HEK293 (cell line): Measurements from ENCODE around the gene RECK.

Experiments used
- CTCF ChIA-PET: fragments of 350-600 bp; formaldehyde crosslinking; extraction: SDS; loops from one replicate; lab custom pipeline; 2021; ENCODE audit warnings: antibody characterized with exemption; lab: Yijun Ruan, JAX
- POLR2A ChIA-PET: fragments of 300-600 bp; formaldehyde crosslinking; extraction: SDS; loops from one replicate; lab custom pipeline; 2020; ENCODE audit warnings: antibody characterized with exemption, inconsistent platforms; lab: Yijun Ruan, JAX
- H3K27ac ChIP-seq: fragments of 200-500 bp; sonication (Bioruptor generic); 2 replicates; pipeline ENCODE4 v1.5.1; 2014; ENCODE audit warnings: low read depth, low read length, control low read depth, inconsistent platforms; ENCODE audit errors: extremely low read depth
- H3K36me3 ChIP-seq, 2 experiments: fragments of 200-500 bp in 1 of 2; sonication (Bioruptor generic) in 1 of 2; 1 replicate in 1 of 2; 2 replicates in 1 of 2; pipeline ENCODE4 v1.5.1; 2014 to 2017; ENCODE audit warnings: inconsistent platforms in 2 of 2, low read length in 2 of 2; ENCODE audit not compliant: control insufficient read depth in 2 of 2, insufficient read depth in 1 of 2
- H3K4me1 ChIP-seq: fragments of 200-500 bp; sonication (Bioruptor generic); 2 replicates; pipeline ENCODE4 v1.5.1; 2014; ENCODE audit warnings: mild to moderate bottlenecking, low read length, inconsistent platforms; ENCODE audit not compliant: control insufficient read depth, insufficient read depth
- H3K4me3 ChIP-seq: 2 replicates; pipeline ENCODE4 v1.5.1; 2011; ENCODE audit warnings: low read depth, mild to moderate bottlenecking, control low read depth, low read length, moderate library complexity
- H3K9me3 ChIP-seq: fragments of 200-500 bp; sonication (Bioruptor generic); 2 replicates; pipeline ENCODE4 v1.5.1; 2014; ENCODE audit warnings: low read depth, low read length, inconsistent platforms; ENCODE audit not compliant: control insufficient read depth, insufficient read depth
- GLI4 ChIP-seq: fragments of 450-650 bp; formaldehyde crosslinking; IDR thresholded peaks from 2 replicates; pipeline ENCODE4 v1.5.1; 2016; ENCODE audit warnings: missing biosample characterization, missing genetic modification characterization
- ZEB2 ChIP-seq: fragments of 450-650 bp; formaldehyde crosslinking; IDR thresholded peaks from 2 replicates; pipeline ENCODE4 v1.5.1; 2016; ENCODE audit warnings: missing biosample characterization, missing genetic modification characterization
- ZFHX2 ChIP-seq: fragments of 450-650 bp; formaldehyde crosslinking; conservative IDR thresholded peaks from 2 replicates; pipeline ENCODE4 v1.5.1; 2016; ENCODE audit warnings: missing biosample characterization, missing genetic modification characterization
- ZNF24 ChIP-seq: fragments of 450-650 bp; formaldehyde crosslinking; IDR thresholded peaks from 2 replicates; pipeline ENCODE4 v1.5.1; 2016; ENCODE audit warnings: missing biosample characterization, missing genetic modification characterization
- ZNF311 ChIP-seq: fragments of 450-650 bp; formaldehyde crosslinking; IDR thresholded peaks from 2 replicates; pipeline ENCODE4 v1.5.1; 2017; ENCODE audit warnings: missing biosample characterization, missing genetic modification characterization, borderline replicate concordance
- ZNF341 ChIP-seq: fragments of 450-650 bp; formaldehyde crosslinking; IDR thresholded peaks from 2 replicates; pipeline ENCODE4; 2016; ENCODE audit warnings: low read depth, missing biosample characterization, missing genetic modification characterization
- ZNF350 ChIP-seq: fragments of 450-650 bp; formaldehyde crosslinking; IDR thresholded peaks from 2 replicates; pipeline ENCODE4 v1.5.0; 2017; ENCODE audit warnings: missing biosample characterization, mild to moderate bottlenecking, missing genetic modification characterization
- ZNF354C ChIP-seq: fragments of 450-650 bp; formaldehyde crosslinking; IDR thresholded peaks from 2 replicates; pipeline ENCODE4 v1.5.1; 2016; ENCODE audit warnings: missing biosample characterization, missing genetic modification characterization, low read depth, borderline replicate concordance
- ZNF391 ChIP-seq: fragments of 450-650 bp; formaldehyde crosslinking; IDR thresholded peaks from 2 replicates; pipeline ENCODE4 v1.5.1; 2016; ENCODE audit warnings: low read depth, missing biosample characterization, missing genetic modification characterization, borderline replicate concordance
- ZNF416 ChIP-seq: fragments of 450-650 bp; formaldehyde crosslinking; IDR thresholded peaks from 2 replicates; pipeline ENCODE4 v1.5.1; 2016; ENCODE audit warnings: missing biosample characterization, missing genetic modification characterization
- ZNF423 ChIP-seq: fragments of 450-650 bp; formaldehyde crosslinking; IDR thresholded peaks from 2 replicates; pipeline ENCODE4 v1.5.1; 2016; ENCODE audit warnings: missing biosample characterization, missing genetic modification characterization
- ZNF530 ChIP-seq: fragments of 450-650 bp; formaldehyde crosslinking; IDR thresholded peaks from 2 replicates; pipeline ENCODE4 v1.5.1; 2016; ENCODE audit warnings: low read depth, missing biosample characterization, missing genetic modification characterization
- ZNF777 ChIP-seq: fragments of 450-650 bp; formaldehyde crosslinking; IDR thresholded peaks from 2 replicates; pipeline ENCODE4 v1.5.1; 2017; ENCODE audit warnings: missing biosample characterization, missing genetic modification characterization, borderline replicate concordance
- ZNF792 ChIP-seq: fragments of 450-650 bp; formaldehyde crosslinking; IDR thresholded peaks from 2 replicates; pipeline ENCODE4 v1.5.1; 2016; ENCODE audit warnings: missing biosample characterization, missing genetic modification characterization
- TF ChIP-seq, protein P1 (sequence below): fragments of 450-650 bp; formaldehyde crosslinking; IDR thresholded peaks from 2 replicates; pipeline ENCODE4 v1.5.1; 2016; ENCODE audit warnings: missing biosample characterization, missing genetic modification characterization, low read depth
- TF ChIP-seq, protein P2 (sequence below): fragments of 450-650 bp; formaldehyde crosslinking; IDR thresholded peaks from 2 replicates; pipeline ENCODE4 v1.5.1; 2016; ENCODE audit warnings: missing biosample characterization, missing genetic modification characterization
- TF ChIP-seq, protein P3 (sequence below): fragments of 450-650 bp; formaldehyde crosslinking; IDR thresholded peaks from 2 replicates; pipeline ENCODE4 v1.5.1; 2016; ENCODE audit warnings: missing biosample characterization, missing genetic modification characterization

RECK gene

DNA sequence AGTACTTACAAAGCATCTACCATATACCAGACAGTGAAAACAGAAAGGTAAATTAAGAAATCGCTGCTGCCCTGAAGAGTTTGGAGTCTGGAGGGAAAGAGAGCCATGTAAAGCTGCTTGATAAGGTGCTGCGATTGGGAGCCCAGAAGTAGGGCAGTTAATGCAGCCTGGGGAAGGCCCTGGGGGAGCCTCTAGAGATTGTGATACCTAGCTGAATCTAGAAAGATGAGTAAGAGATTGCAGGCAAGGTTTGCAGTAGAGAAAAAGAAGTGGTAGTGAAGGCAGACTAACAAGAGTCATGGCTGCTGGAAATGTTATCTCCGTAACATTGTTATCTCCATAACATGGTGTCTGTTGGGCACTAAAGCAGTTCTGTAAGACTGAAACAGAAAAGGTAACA is 75.8 kb downstream of the RECK start (continued):
- TF ChIP-seq, protein P1, sequence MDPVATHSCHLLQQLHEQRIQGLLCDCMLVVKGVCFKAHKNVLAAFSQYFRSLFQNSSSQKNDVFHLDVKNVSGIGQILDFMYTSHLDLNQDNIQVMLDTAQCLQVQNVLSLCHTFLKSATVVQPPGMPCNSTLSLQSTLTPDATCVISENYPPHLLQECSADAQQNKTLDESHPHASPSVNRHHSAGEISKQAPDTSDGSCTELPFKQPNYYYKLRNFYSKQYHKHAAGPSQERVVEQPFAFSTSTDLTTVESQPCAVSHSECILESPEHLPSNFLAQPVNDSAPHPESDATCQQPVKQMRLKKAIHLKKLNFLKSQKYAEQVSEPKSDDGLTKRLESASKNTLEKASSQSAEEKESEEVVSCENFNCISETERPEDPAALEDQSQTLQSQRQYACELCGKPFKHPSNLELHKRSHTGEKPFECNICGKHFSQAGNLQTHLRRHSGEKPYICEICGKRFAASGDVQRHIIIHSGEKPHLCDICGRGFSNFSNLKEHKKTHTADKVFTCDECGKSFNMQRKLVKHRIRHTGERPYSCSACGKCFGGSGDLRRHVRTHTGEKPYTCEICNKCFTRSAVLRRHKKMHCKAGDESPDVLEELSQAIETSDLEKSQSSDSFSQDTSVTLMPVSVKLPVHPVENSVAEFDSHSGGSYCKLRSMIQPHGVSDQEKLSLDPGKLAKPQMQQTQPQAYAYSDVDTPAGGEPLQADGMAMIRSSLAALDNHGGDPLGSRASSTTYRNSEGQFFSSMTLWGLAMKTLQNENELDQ (tag by site-specific recombination) = no peak
- TF ChIP-seq ZNF341 (tag by site-specific recombination) = no peak
- TF ChIP-seq ZNF350 (tag by site-specific recombination) = no peak
- TF ChIP-seq ZNF423 (tag by site-specific recombination) = no peak

DNA sequence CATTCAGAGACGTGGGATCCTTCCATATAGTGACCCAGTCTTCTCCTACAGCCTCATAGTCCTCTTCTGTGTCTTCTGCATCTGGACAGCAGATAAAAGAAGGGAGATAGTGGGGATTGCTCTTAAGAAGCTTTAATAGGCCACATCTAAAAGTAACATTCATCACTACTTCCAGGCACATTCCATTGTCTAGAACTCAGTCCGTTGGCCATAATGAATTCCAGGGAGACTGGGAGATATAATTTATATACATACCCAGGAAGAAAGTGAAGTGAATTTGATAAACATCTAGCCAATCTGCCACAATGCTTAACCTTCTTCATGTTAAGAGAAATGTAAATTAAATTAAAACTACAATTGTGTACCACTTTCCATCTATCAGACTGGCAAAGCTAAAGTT is 77.3 kb downstream of the RECK start:
- ChIA-PET CTCF (interaction anchor here (0.8 to 2.6 kb wide), 4 partner anchors 9 to 43 kb away, joined by 3 to 28 read pairs (median 4); no protein-coding TSS in a partner anchor), POLR2A (interaction anchor here (0.8 kb wide), 1 partner anchor 76 kb away, joined by 5 read pairs; the partner anchor contains the start of gene CLTA)
- Histone ChIP-seq H3K4me1 (no peaks in the 10 kb centered on the region), H3K36me3 (peaks cover 0 to 15% of the 10 kb centered on the region in 2 experiments; a peak in 2 of 3 replicates), H3K4me3 (no peak overlapping the region), H3K27ac (no peak overlapping the region), H3K9me3 (no peaks in the 10 kb centered on the region)
- TF ChIP-seq, protein P2, sequence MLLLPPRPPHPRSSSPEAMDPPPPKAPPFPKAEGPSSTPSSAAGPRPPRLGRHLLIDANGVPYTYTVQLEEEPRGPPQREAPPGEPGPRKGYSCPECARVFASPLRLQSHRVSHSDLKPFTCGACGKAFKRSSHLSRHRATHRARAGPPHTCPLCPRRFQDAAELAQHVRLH (tag by site-specific recombination) = no peak
- no peak for TF ChIP-seq ZNF530 (tag by site-specific recombination)
- TF ChIP-seq ZNF354C (tag by site-specific recombination) = no peak
- no peak for TF ChIP-seq ZFHX2 (tag by site-specific recombination)
- no peak for TF ChIP-seq ZNF24 (tag by site-specific recombination)
- TF ChIP-seq ZNF792 = no peak
- no peak for TF ChIP-seq ZNF391
- TF ChIP-seq, protein P3, sequence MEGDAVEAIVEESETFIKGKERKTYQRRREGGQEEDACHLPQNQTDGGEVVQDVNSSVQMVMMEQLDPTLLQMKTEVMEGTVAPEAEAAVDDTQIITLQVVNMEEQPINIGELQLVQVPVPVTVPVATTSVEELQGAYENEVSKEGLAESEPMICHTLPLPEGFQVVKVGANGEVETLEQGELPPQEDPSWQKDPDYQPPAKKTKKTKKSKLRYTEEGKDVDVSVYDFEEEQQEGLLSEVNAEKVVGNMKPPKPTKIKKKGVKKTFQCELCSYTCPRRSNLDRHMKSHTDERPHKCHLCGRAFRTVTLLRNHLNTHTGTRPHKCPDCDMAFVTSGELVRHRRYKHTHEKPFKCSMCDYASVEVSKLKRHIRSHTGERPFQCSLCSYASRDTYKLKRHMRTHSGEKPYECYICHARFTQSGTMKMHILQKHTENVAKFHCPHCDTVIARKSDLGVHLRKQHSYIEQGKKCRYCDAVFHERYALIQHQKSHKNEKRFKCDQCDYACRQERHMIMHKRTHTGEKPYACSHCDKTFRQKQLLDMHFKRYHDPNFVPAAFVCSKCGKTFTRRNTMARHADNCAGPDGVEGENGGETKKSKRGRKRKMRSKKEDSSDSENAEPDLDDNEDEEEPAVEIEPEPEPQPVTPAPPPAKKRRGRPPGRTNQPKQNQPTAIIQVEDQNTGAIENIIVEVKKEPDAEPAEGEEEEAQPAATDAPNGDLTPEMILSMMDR (tag by site-specific recombination) = no peak
- TF ChIP-seq GLI4 (tag by site-specific recombination) = no peak

DNA sequence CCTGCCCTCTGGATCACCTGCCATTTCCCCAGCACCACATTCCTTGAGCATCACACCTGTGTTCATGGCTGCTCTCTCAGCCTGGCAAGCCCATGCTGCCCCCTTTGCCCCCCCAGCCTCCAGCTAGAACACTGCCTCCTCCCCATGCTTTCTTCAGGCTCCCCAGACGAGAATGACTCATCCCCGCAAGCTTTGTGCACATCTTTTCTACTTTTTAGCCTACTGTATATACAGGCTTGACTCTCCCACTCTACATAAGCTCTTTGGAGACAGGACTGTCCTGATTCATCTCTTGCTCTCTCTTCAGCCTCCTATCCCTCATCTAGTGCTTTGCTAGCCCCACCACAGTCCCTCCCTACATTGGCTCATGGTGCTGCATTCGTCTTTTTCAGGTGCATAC is 79.9 kb downstream of the RECK start:
- ChIA-PET CTCF (interaction anchor here (1.0 to 2.7 kb wide), 2 partner anchors 11 to 14 kb away, joined by 3 to 15 read pairs; no protein-coding TSS in a partner anchor), POLR2A (interaction anchor here (0.7 kb wide), 1 partner anchor 74 kb away, joined by 3 read pairs; the partner anchor contains the start of gene CLTA)
- no peaks in the 10 kb centered on the region for H3K4me1 ChIP-seq
- H3K4me3 ChIP-seq = no peak overlapping the region
- no peak for TF ChIP-seq ZNF530 (tag by site-specific recombination)
- TF ChIP-seq ZEB2 (tag by site-specific recombination) = no peak
- no peak for TF ChIP-seq ZNF777
- TF ChIP-seq ZNF311 (tag by site-specific recombination) = no peak
- no peak for TF ChIP-seq ZNF416
- H3K27ac ChIP-seq = no peak overlapping the region
- H3K36me3 ChIP-seq = peaks cover 0 to 23% of the 10 kb centered on the region in 2 experiments; a peak in 2 of 3 replicates
- H3K9me3 ChIP-seq = no peaks in the 10 kb centered on the region
